Transverse colon (tissue), 3 donors: Measurements from ENCODE around the gene GALNT18.

Experiments
- POLR2A ChIP-seq: fragments of 450-650 bp; IDR thresholded peaks from one replicate; pipeline ENCODE4 v1.6.1; 2016; ENCODE audit warnings: antibody characterized with exemption, mild to moderate bottlenecking, moderate library complexity
- POLR2AphosphoS5 ChIP-seq, 3 donors: sonication (generic); formaldehyde crosslinking; IDR thresholded peaks; one replicate each; pipeline ENCODE4 v1.6.1; 2016; ENCODE audit warnings: antibody characterized with exemption in 3 of 3

DNA sequence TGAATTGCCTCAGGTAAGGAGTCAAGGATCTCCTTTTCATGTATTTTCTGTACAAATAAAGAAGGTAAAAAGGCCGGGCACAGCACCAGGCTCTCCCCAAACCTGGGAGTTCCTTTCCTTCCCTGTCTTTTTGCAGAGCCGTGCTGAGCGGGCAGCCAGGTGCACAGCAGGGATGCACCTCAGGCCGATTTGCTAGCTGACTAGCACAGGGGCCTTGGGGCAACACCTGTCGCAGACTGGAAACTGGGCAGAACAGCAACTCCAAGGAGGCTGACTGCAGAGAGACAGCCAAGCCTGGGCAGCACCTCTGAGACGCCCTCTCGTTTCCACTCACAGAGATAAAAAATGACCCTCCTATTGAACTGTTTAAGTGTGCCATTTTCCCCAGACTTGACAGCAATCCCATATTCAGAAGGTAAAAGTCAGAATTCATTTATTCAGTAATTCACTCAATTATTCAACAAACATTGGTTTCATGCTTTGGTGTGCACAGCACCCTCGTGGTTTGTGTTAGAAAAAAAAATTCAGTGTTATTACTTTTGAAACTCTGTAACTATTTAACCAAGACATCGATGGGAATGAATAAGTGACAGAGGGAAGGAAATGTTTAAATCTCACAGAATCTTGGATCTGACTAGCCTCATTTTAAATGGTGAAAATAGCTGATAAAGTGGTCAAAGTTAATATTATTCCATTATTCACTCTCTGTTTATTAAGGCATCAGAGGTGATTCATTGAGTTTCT is 120.9 kb downstream of the GALNT18 start:
- TF ChIP-seq POLR2A (no peak), POLR2AphosphoS5 (IDR thresholded peaks at IDR 0.05) (no peak)
